HG02885 (cell line): ENCODE results near the gene AP4E1.
"Not testable (repeated sequence)": the region's sequence is repeated elsewhere in the genome, so short reads cannot be mapped to it uniquely, and the experiment has no call there.

ENCODE experiments used
- ATAC-seq: cut with Tn5 transposase; IDR thresholded peaks from one replicate; pipeline ENCODE4 v1.9.1; 2021; ENCODE audit warnings: mild to moderate bottlenecking; ENCODE audit not compliant: unreplicated experiment, poor library complexity

Gene AP4E1

DNA sequence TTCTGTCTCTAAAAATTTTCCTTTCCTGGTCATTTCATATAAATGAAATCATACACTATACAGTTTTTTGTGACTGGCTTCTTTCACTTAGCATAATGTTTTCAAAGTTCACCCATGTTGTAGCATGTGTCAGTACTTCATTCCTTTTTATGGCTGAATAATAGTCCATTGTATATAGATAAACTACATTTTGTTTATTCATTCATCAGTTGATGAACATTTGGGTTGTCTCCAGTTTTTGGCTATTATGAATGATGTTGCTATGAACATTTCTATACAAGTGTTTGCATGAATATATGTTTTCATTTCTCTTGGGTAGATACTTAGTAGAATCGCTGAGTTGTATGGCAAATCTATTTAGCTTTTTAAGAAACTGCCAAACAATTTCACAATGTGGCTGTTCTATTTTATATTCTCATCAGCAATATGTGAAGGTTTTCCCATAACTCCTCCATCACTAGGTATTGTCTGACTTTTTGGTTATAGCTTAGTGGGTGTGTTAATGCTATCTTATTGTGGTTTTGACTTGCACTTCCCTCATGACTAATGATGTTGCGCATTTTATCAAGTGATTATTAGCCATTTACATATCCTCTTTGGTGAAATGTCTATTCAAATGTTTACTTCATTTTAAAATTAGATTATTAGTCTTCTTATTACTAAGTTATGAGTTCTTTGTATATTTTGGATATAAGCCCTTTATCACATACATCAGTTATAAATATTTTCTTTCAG, 21.7 kb upstream of the AP4E1 start:
- ATAC-seq, result no peak

DNA sequence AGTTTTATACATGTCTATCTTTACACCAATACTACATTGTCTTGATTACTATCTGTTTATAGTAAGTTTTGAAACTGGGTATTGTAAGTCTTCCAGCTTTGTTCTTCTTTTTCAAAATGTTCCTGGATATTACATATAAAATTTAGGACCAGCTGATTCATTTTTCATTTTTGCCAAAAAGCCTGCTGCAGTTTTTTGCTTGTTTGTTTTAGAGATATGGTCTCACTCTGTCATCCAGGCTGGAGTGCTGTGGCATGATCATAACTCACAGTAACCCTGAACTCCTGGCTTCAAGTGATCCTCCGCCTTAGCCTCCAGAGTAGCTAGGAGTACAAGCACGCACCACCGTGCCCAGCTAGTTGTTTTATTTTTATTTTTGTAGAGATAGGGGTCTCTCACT, 20.4 kb upstream of the AP4E1 start:
- no peak for ATAC-seq

DNA sequence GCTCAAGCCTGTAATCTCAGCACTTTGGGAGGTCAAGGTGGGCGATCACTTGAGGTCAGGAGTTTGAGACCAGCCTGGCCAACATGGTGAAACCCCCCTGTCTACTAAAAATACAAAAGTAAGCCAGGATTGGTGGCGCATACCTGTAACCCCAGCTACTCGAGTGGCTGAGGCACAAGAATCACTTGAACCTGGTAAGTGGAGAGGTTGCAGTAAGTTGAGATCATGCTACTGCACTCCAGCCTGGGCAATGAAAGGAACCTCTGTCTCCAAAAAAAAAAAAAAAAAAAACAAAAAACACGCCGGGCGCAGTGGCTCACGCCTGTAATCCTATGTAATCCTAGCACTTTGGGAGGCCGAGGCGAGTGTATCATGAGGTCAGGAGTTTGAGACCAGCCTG, 18.9 kb upstream of the AP4E1 start:
- no peak for ATAC-seq

DNA sequence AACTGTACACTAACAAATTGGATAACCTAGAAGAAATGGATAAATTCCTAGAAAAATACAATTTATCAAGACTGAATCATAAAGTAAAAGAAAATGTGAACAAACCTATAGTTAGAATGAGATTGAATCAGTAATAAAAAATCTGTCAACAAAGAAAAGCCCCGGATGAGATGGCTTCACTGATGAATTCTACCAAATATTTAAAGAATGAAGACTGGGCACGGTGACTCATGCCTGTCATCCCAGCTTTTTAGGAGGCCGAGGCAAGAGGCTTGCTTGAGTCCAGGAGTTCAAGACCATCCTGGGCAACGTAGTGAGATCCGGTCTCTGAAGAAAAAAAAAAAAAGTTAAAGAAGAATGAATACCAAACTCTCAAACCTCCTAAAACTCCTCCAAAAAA, 17.7 kb upstream of the AP4E1 start:
- ATAC-seq, result no peak

DNA sequence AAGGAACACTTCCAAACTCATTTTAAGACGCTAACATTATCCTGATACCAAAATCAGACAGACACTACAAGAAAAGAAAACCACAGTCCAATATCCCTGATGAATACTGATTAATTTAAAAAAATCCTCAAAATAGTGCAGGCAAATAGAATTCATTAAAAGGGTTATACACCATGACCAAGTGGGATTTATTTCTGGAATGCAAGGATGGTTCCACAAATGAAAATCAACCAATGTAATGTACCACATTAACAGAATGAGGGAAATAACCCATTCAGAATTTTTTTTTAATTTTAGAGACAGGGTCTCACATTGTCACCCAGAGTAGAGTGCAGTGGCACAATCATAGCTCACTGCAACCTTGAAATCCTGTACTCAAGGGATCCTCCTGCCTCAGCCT, 17.3 kb upstream of the AP4E1 start:
- no peak for ATAC-seq

DNA sequence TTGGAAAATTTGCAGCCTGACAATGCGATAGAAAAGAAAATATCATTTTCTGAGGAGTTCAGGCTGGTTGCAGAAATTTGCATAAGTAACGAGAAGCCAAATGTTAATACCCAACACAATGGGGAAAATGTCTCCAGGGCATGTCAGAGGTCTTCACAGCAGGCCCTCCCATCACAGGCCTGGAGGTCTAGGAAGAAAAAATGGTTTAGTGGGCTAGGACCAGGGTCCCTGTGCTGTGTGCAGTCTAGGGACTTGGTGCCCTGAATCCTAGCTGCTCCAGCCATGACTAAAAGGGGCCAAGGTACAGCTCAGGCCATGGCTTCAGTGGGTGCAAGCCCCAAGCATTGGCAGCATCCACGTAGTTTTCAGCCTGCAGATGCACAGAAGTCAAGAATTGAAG, 14.5 kb upstream of the AP4E1 start:
- no peak for ATAC-seq

DNA sequence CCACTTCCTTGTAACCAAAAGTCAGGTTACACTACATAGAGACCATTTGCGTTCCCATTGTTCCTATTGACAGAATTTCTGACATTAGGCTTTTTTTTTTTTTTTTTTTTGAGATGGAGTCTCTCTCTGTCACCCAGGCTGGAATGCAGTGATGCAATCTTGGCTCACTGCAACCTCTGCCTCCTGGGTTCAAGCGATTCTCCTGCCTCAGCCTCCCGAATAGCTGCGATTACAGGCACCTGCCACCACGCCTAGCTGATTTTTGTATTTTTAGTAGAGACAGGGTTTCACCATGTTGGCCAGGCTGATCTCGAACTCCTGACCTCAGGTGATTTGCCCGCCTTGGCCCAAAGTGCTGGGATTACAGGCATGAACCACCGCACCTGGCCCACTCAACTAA, 7.1 kb upstream of the AP4E1 start:
- ATAC-seq, result not testable (repeated sequence)

DNA sequence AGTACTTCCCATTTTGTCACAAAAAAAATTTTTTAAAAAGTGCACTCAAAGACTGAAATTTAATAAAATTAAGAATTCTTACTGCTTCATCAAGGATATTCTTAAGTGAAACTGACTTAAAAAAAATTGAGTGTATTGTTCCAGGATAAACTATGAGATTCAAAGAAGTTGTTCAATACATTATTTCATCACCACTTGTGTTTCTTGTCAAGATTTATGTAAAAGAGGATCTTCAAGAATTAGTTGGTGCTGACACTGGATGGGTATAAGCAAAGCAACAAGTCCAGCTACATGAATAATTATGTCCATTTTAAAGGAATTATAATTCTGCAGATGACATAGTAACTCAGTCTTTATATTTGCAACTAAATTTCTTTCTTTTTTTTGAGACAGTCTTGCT, 4.3 kb upstream of the AP4E1 start:
- no peak for ATAC-seq

DNA sequence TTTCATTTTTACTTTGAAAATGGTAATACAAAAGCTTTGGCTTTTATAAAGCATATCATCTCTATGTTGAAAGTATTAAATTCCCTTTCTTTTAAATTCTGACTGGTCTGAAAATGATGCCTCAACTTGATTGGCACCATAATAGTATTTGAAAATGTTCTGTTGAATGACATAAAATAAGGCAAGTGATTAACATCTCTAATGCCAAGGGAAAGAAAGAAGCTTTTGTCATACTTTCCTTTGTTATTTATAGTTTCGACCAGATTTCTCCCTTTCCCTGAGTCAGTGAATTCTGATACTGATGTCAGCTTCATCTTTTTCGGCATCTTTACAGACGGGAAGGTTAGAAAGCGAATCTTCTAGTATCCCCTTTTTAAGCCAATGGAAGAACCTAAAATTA, 3.4 kb upstream of the AP4E1 start:
- no peak for ATAC-seq

DNA sequence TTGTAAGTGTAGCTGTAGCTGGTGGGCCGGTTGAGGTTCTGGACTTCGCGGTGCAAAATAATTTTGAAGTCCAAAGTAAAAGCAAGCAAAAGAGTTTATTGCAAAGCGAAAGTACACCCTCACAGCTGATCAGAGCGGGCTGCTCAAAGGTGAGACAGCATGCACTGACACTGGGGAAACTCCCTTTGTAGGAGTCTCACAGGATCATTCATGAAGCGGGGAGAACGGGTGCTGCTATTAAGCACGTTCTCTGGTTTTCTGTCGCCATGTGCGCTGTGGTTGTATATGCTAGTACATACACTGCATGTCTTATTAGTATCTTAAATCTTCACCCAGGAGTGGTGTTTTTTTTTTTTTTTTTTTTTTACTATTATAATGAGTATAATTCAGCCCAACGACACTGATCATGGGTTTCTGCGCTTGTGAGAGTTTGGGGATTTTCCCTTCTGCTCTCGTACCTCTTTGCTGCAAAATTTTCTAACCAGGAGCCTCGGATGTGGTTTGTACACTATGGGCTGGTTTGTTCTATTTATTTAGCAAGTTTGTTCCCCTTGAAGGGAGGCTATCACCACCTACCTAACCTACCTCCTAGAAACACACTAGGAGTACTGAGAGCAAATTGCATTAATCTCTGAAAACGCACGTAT, 1.4 kb upstream of the AP4E1 start:
- ATAC-seq, result peak; percentile 61

DNA sequence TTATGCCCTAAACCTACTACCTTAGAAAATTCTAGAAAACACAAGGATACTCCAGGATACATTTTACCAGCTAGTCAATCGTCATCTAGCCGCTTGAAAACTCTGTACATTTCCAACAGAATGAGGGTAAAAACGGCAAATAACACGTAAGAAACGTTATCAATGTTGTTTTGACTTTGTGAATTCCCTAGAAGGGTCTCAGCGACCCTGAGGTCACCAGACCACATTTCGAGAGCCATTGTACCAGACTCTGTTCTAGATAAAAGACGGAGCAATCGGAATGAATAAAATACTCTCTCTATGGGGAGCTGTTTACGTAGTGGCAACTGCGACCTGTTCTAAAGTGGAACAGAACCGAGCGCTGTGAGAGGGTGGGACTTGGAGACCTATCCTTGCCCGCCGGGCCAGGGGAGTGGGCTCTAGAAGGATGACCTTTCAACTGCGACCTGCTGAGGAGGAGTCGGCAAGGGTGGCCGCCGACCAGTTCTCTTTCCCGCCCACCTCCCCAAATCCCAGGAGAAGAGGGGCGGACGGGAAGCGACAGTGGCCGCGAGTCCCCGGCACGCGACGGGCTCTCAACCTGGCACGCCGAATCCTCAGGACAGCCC, 778 bp upstream of the AP4E1 start:
- ATAC-seq, result peak; percentile 29

DNA sequence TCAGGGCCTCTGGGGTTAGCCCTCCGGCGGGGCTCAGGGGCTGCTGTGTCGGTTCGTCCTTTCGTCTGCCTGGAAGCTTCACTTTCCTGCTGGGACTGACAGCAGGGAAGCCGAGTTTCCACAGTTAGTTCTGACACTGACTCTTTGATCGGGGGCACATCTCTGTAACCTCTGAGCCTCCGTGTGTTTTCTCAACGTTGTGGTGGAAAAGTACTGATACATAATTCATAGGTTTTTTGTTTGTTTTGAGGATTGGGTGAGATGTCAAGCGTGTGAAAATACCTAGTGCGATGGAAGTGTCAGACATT, 481 bp downstream of the AP4E1 start:
- ATAC-seq, result no peak

DNA sequence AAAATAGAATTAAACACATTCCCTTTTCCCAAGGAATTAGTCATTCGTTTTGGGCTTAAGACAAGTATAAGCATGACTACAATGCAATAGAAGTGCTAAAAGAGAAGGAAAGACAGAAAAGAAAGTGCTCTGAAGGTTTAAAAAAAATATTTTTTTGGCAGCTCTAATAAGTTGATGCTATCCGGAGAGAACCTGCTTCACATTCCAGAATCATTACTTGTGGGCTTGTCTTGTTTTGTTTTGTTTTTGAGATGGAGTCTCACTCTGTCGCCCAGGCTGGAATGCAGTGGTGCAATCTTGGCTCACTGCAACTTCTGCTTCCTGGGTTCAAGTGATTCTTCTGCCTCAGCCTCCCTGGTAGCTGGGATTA, 1.9 kb downstream of the AP4E1 start:
- not testable (repeated sequence) for ATAC-seq

DNA sequence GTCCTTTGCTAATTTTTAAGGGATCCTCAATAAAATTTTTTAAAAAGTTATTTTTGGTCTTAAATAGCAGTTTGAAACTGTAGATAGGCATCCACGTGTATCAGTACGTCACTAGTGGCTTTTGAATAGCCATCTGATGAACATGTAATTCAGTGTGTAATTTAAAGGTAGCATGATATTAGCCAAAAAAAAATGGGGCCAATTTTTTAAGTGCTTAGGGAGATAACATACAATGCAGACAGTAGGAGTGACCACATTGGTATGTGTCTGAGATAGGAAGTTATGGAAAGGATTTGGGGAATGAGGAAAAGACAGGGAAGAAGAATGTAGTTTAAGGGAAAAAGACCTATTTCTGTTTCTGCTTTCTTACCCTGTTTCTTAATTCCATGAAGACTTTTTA, 2.5 kb downstream of the AP4E1 start:
- ATAC-seq, result no peak

DNA sequence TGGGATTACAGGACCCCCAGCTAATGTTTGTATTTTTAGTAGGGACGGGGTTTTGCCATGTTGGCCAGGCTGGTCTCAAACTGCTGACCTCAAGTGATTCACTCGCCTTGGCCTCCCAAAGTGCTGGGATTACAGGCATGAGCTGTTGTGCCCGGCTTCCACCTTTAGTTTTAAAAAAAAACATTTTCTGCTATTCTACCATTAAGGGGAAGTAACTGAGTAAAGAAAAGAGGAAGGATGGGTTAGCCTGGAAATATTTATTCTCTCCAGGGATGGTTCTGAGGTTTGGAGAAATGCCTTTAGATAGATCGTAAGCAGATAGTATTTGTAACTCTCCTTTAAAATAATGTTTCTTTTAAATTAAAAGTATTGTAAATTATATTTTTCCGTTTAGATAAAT, 3.1 kb downstream of the AP4E1 start:
- ATAC-seq, result no peak

DNA sequence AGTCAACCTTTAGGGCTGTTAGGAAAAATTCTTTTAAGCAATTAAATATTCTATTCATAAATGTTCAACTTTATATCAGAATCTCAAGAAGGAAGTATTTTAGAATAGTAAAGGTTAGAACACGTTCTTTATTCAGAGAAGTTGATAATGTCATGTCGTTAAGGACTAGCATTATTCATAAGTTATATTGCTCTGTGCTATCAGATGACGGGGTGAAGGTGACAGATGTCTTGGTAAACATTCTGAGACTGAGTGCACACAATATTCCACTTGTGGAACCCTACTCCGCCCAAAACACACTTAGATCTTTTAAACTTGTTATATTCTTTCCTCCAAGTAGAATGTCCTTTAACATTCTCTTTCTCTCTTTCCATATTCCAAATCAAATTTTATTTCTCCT, 7.9 kb downstream of the AP4E1 start:
- no peak for ATAC-seq

DNA sequence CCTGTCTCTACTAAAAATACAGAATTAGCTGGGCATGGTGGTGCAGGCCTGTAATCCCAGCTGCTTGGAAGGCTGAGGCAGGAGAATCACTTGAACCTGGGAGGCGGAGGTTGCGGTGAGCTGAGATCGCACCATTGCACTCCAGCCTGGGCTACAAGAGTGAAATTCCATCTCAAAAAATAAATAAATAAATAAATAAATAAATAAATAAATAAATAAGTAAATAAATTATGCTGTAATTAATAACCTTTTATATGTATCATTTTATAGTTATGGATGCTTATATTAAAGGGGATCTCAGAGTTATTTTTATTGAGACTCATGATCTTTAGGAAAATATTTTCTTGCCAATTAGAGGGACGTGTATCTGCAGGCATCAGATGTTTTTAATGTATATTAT, 10.9 kb downstream of the AP4E1 start:
- ATAC-seq, result not testable (repeated sequence)

DNA sequence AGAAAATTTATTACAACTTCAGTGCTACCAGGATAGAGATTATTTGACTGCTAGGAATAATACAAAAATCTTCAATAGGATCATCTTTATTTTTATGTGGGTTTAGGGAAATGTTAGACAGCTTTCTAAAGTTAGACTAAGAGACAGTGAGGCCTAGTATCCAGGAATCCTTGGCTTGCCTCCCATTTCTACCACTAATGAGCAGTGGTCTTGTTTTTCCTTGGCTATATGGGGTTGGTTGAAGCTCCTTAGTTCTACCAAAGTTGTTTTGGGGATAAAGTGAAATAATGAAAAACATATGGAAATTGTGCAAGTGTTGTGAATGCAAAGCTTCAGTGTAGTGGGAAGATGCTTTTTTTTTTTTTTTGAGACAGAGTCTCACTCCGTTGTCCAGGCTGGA, 16.8 kb downstream of the AP4E1 start:
- no peak for ATAC-seq

DNA sequence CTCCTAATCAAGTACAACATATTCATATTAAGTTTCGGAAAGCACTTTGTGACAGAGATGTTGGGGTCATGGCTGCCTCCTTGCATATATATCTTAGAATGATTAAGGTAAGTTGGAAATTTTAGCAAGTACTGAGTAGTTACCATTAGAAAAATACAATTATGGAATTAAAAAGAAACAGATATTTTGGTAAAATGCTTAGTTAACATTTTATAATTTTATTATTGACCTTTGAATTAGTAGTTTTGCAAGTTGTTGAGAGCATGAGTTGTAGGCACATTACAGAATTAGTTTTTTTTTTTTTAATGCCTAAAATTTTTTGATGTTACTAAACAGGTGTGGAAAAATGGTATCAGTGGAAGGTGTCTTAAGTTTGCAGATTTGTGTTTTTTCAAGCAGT, 20.6 kb downstream of the AP4E1 start:
- ATAC-seq, result no peak

DNA sequence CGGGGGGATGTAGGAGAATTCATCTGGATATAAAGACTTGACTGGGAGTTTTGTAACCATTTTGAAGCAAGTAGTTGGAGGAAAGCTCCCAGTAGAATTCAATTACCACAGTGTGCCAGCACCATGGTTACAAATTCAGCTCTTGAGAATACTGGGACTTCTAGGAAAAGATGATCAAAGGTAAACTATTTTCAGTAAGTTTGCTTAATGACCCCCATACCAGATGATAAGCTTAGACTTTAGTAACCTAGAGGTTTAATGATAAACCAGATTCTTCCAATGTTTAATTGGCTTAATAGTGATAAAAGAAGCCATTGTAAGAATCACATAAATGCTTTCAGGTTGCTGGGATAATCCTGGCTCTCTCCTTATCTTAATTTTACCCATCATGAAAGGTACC, 22.3 kb downstream of the AP4E1 start:
- no peak for ATAC-seq

DNA sequence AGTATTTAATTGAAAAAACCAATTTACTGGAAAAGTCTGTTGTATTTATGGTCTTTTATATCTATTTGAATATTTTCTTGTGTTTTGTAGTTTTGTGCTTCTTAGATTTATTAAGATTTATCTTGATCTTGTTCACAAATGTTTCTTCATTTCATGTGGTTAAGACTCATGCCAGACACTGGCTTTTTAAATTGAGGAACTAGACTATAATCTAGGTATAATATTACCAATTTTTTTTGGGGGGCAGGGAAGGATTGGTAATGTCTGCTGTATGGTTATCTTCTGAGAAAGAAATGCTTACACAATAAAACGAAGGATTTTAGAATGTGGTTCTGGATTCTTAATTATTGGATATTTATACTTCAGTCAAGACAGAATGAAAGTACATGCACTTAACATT, 24.9 kb downstream of the AP4E1 start:
- no peak for ATAC-seq

DNA sequence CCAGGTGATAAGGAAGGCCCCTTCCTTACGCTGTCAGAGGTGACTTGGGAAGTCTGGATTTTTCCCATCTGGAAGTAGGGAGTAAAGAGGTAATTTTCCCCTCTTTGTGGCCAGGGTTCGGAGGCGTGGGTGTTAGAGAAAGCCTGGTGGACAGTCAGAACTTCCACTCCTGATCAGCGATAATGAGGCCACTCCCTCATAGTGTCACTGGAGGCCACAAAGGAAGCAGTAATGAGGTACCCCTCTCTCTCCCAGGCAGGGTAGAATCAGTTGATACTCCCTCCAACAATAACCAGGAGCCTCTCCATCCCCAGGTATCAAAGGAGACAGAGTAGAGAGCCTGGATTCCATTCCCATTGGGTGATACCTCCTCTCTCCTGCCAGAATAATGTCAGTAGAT, 30.0 kb downstream of the AP4E1 start:
- ATAC-seq, result no peak
